HepG2 (cell line): ENCODE measurements around the gene SULT2B1. TPM values are rescaled to one million over a fixed set of nuclear protein-coding genes. Genes with fewer than 3 reads are reported as not detected.
A peak's percentile ranks its signal among the peaks of the same experiment; 100 is the strongest.

Experiments
- ATAC-seq: fragments of 200-7000 bp; cut with Tn5 transposase; 3 replicates; pipeline ENCODE4 v1.9.1; 2020; ENCODE audit warnings: mild to moderate bottlenecking, moderate library complexity
- BruUV-seq: library from RNA; stranded (reverse); fragments of 400-500 nt; replicated peaks from 2 replicates; lab custom pipeline; 2021; lab: Mats Ljungman, UMichigan
- CTCF ChIA-PET: fragments of 300-600 bp; formaldehyde crosslinking; extraction: SDS; loops from one replicate; lab custom pipeline; 2021; ENCODE audit warnings: low total read pairs, inconsistent platforms, low intra/inter-chr PET ratio; lab: Yijun Ruan, JAX
- POLR2A ChIA-PET: fragments of 350-600 bp; sonication (Branson Sonifier 250); formaldehyde crosslinking; loops from one replicate; lab custom pipeline; 2020; ENCODE audit warnings: antibody characterized with exemption, inconsistent platforms; lab: Yijun Ruan, JAX
- DNase-seq: peaks from one replicate; pipeline ENCODE4 v3.0.0-alpha.2; 2015; ENCODE audit warnings: low spot score
- FAIRE-seq: peaks from 3 replicates; lab custom pipeline; 2011; peaks lifted over from hg19 to GRCh38; lab: Jason Lieb, UNC
- H2AFZ ChIP-seq: one replicate; pipeline ENCODE4 v1.6.1; 2011; ENCODE audit warnings: low read length, inconsistent platforms
- H3K27ac ChIP-seq: fragments of 300-600 bp; 3 replicates; pipeline ENCODE4 v1.8.0; 2011; ENCODE audit warnings: mixed run types, mild to moderate bottlenecking, mixed read lengths, low read length, inconsistent platforms; ENCODE audit not compliant: insufficient read depth; ENCODE audit errors: extremely low read length
- H3K27me3 ChIP-seq, 2 experiments: fragments of 200-600 bp in 1 of 2; 2 replicates in 1 of 2; 3 replicates in 1 of 2; pipeline versions ENCODE4 v1.6.0 to v1.8.0; 2011; ENCODE audit warnings: low read length in 2 of 2, mild to moderate bottlenecking in 2 of 2, moderate library complexity in 2 of 2, inconsistent platforms in 1 of 2; ENCODE audit not compliant: insufficient read depth in 2 of 2, control insufficient read depth in 1 of 2
- H3K36me3 ChIP-seq, 2 experiments: fragments of 200-600 bp in 1 of 2; replicated peaks in 1 of 2; 2 replicates in 1 of 2; 3 replicates in 1 of 2; pipeline versions ENCODE4 v1.5.1 to v1.8.0; 2011; ENCODE audit warnings: low read length in 2 of 2, inconsistent platforms in 1 of 2; ENCODE audit not compliant: insufficient read depth in 2 of 2, control insufficient read depth in 1 of 2
- H3K4me1 ChIP-seq: 2 replicates; pipeline ENCODE4 v1.5.1; 2012; ENCODE audit warnings: low read length, inconsistent platforms; ENCODE audit not compliant: insufficient read depth
- H3K4me2 ChIP-seq: 2 replicates; pipeline ENCODE4 v1.6.0; 2011; ENCODE audit warnings: low read depth, low read length, inconsistent platforms
- H3K4me3 ChIP-seq, 3 experiments: fragments of 200-600 bp in 1 of 3; sonication (generic), shearing (Covaris generic) in 1 of 3; replicated peaks in 1 of 3; 2 replicates each; pipeline ENCODE4 v1.5.1; 2011 to 2016; ENCODE audit warnings: low read length in 3 of 3, inconsistent platforms in 2 of 3, low read depth in 2 of 3, mild to moderate bottlenecking in 2 of 3, control low read depth in 1 of 3, mixed read lengths in 1 of 3; ENCODE audit not compliant: insufficient read depth in 1 of 3
- H3K79me2 ChIP-seq: one replicate; pipeline ENCODE4 v1.6.1; 2011; ENCODE audit warnings: low read length, inconsistent platforms; ENCODE audit not compliant: insufficient read depth
- H3K9ac ChIP-seq: 2 replicates; pipeline ENCODE4 v1.6.0; 2011; ENCODE audit warnings: mild to moderate bottlenecking, low read depth, low read length, inconsistent platforms; ENCODE audit not compliant: insufficient read depth
- H3K9me3 ChIP-seq: 2 replicates; pipeline ENCODE4 v1.5.1; 2012; ENCODE audit warnings: mild to moderate bottlenecking, low read length
- H4K20me1 ChIP-seq: 2 replicates; pipeline ENCODE4 v1.6.0; 2011; ENCODE audit warnings: inconsistent platforms, mild to moderate bottlenecking, low read length, moderate library complexity; ENCODE audit not compliant: insufficient read depth
- AGO2 ChIP-seq: fragments of 200-400 bp; formaldehyde crosslinking; optimal IDR thresholded peaks from 2 replicates; pipeline ENCODE3; 2017; ENCODE audit warnings: mild to moderate bottlenecking, low read depth, low read length, moderate library complexity
- ATF7 ChIP-seq, 2 experiments: fragments of 450-650 bp in 1 of 2; sonication (generic) in 1 of 2; formaldehyde crosslinking in 1 of 2; IDR thresholded peaks; 2 replicates each; pipeline versions ENCODE4 v1.4.0 to v1.6.1; 2016 to 2020; ENCODE audit warnings: antibody characterized with exemption in 1 of 2, mild to moderate bottlenecking in 1 of 2, missing genetic modification reagents in 1 of 2
- CBFB ChIP-seq: sonication (generic); formaldehyde crosslinking; IDR thresholded peaks from 2 replicates; pipeline ENCODE4 v1.4.0; 2020; ENCODE audit warnings: missing genetic modification reagents
- FOXA1 ChIP-seq, 2 experiments: fragments of 450-650 bp in 1 of 2; sonication (generic) in 1 of 2; formaldehyde crosslinking in 1 of 2; IDR thresholded peaks; 2 replicates each; pipeline versions ENCODE4 v1.4.0 to v1.6.1; 2016 to 2020; ENCODE audit warnings: missing genetic modification reagents in 1 of 2
- GABPB1 ChIP-seq: IDR thresholded peaks from 2 replicates; pipeline ENCODE4 v1.6.1; 2016; ENCODE audit warnings: mild to moderate bottlenecking, missing genetic modification reagents, moderate library complexity, missing compliant biosample characterization
- HNRNPLL ChIP-seq: fragments of 200-400 bp; formaldehyde crosslinking; IDR thresholded peaks from 2 replicates; pipeline ENCODE4 v1.6.1; 2017; ENCODE audit warnings: mild to moderate bottlenecking, low read depth, low read length; ENCODE audit not compliant: poor library complexity, severe bottlenecking
- KLF9 ChIP-seq: IDR thresholded peaks from 2 replicates; pipeline ENCODE4 v1.6.1; 2016; ENCODE audit warnings: low read depth
- MIER3 ChIP-seq: IDR thresholded peaks from 2 replicates; pipeline ENCODE4 v1.6.1; 2016; ENCODE audit warnings: missing compliant biosample characterization, borderline replicate concordance
- MTA1 ChIP-seq: sonication (generic); formaldehyde crosslinking; IDR thresholded peaks from 2 replicates; pipeline ENCODE4 v1.4.0; 2020; ENCODE audit warnings: missing genetic modification reagents, mild to moderate bottlenecking, borderline replicate concordance
- RAD21 ChIP-seq: fragments of 450-650 bp; formaldehyde crosslinking; IDR thresholded peaks from 2 replicates; pipeline ENCODE4 v1.5.0; 2020; ENCODE audit warnings: mild to moderate bottlenecking
- RAD51 ChIP-seq: fragments of 450-650 bp; IDR thresholded peaks from 2 replicates; pipeline ENCODE4 v1.6.1; 2016; ENCODE audit warnings: borderline replicate concordance
- RBAK ChIP-seq: sonication (generic); formaldehyde crosslinking; IDR thresholded peaks from 2 replicates; pipeline ENCODE4 v1.5.1; 2020; ENCODE audit warnings: mild to moderate bottlenecking, missing genetic modification reagents
- REPIN1 ChIP-seq: sonication (generic); formaldehyde crosslinking; IDR thresholded peaks from 2 replicates; pipeline ENCODE4 v1.8.0; 2022; ENCODE audit warnings: missing genetic modification reagents, low read depth, mild to moderate bottlenecking, borderline replicate concordance
- RXRB ChIP-seq: IDR thresholded peaks from 2 replicates; pipeline ENCODE4 v1.6.1; 2016; ENCODE audit warnings: borderline replicate concordance, missing genetic modification reagents, missing compliant biosample characterization
- ZNF546 ChIP-seq: sonication (generic); formaldehyde crosslinking; conservative IDR thresholded peaks from 2 replicates; pipeline ENCODE4 v1.8.1; 2023; ENCODE audit warnings: mild to moderate bottlenecking, missing genetic modification reagents
- ZSCAN20 ChIP-seq: sonication (generic); formaldehyde crosslinking; IDR thresholded peaks from 2 replicates; pipeline ENCODE4 v1.4.0; 2020; ENCODE audit warnings: missing genetic modification reagents, mild to moderate bottlenecking, borderline replicate concordance
- WGBS: methylation state at CpG from one replicate; pipeline ENCODE4 v1.1.6; 2017; ENCODE audit warnings: low lambda C conversion rate; 5-methylcytosine and 5-hydroxymethylcytosine counted together
- in situ Hi-C: cut with HindIII; loops from 2 replicates; pipeline ENCODE4 v1.10.0; 2017; ENCODE audit warnings: low pct_unique_long_range_greater_than_20kb; ENCODE audit not compliant: extremely low pct_ligation_motif_present
- intact Hi-C: fragments of 100-400 bp; cut with micrococcal nuclease; formaldehyde crosslinking; loops from one replicate; pipeline ENCODE4 v1.10.0; 2022; ENCODE audit not compliant: unreplicated experiment
- polyA plus RNA-seq, 8 experiments: library from polyadenylated mRNA; depleted of rRNA in 3 of 8; stranded (reverse) in 7 of 8; unstranded in 1 of 8; fragments of >200 nt; fragmentation: Illumina TruSeq in 4 of 8; extraction: Trizol in 4 of 8; gene quantifications; 2 replicates each; pipeline versions ENCODE4 v1.2.1 to v1.2.3, GENCODE V29; 2011 to 2016; ENCODE audit warnings: low read depth in 4 of 8, missing spikeins in 1 of 8, mixed read lengths in 1 of 8; ENCODE audit not compliant: insufficient read depth in 1 of 8
- total RNA-seq, 5 experiments: library from RNA; depleted of rRNA; stranded (reverse); fragments of >200 nt; fragmentation: Illumina TruSeq; extraction: Trizol; gene quantifications; 2 replicates each; pipeline ENCODE4 v1.2.3, GENCODE V29; 2016; ENCODE audit warnings: low read depth in 1 of 5
- TF ChIP-seq, protein P1 (sequence below): sonication (generic); formaldehyde crosslinking; IDR thresholded peaks from 2 replicates; pipeline ENCODE4 v1.4.0; 2020; ENCODE audit warnings: missing genetic modification reagents
- TF ChIP-seq, protein P2 (sequence below): sonication (generic); formaldehyde crosslinking; conservative IDR thresholded peaks from 2 replicates; pipeline ENCODE4 v1.4.0; 2020; ENCODE audit warnings: missing genetic modification reagents
- TF ChIP-seq, protein P3 (sequence below): sonication (generic); formaldehyde crosslinking; IDR thresholded peaks from 2 replicates; pipeline ENCODE4 v1.5.0; 2020; ENCODE audit warnings: missing genetic modification reagents

The SULT2B1 gene
- total and polyA plus RNA-seq, 2 of the 13 experiments (the other 11 are each of a cell fraction or from before 2014, with no cell fraction given), result 0.13 TPM; not detected in 1

DNA sequence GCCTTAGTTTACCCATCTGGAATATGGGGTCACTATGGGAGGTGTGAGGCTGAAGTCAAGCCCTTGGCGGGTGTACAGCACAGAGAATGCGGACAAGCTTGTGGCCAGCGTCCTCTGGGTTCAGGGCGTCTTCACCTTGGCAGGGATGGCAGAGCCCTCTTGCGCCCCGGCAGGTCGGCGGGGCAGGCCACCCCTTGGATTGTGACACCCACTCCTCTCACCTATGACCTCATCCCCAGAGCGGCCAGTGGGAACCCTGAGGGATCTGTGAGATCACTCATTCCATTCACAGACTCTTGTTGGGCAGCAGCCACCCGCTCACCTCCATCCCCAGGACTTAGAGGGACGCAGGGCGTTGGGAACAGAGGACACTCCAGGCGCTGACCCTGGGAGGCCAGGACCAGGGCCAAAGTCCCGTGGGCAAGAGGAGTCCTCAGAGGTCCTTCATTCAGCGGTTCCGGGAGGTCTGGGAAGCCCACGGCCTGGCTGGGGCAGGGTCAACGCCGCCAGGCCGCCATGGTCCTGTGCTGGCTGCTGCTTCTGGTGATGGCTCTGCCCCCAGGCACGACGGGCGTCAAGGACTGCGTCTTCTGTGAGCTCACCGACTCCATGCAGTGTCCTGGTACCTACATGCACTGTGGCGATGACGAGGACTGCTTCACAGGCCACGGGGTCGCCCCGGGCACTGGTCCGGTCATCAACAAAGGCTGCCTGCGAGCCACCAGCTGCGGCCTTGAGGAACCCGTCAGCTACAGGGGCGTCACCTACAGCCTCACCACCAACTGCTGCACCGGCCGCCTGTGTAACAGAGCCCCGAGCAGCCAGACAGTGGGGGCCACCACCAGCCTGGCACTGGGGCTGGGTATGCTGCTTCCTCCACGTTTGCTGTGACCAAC is 54.7 kb downstream of the SULT2B1 start, which contains the start of gene SPACA4:
Gene SPACA4, plus strand, starts transcription at position 280 of the 896 bp plus-strand sequence. Its CDS starts 237 bp downstream, at position 517.
- intact Hi-C loops (no loop called here), in situ Hi-C loops (no loop called here)
- Histone ChIP-seq H3K4me1 (peaks cover 21% of the 10 kb centered on the region), H3K79me2 (no peaks in the 10 kb centered on the region), H3K4me3 (peak within 1 kb of the TSS in 1 of 3 experiments; percentile 8; a peak in 1 of 6 replicates), H3K9ac (no peak within 1 kb of the TSS), H2AFZ (no peak within 1 kb of the TSS), H4K20me1 (no peaks in the 10 kb centered on the region), H3K27me3 (no peaks in the 10 kb centered on the region; a peak in 1 of 5 replicates), H3K4me2 (no peak within 1 kb of the TSS), H3K9me3 (no peaks in the 10 kb centered on the region), H3K36me3 (no peaks in the 10 kb centered on the region), H3K27ac (no peak within 1 kb of the TSS)
- CTCF ChIA-PET, result no interaction called here
- POLR2A ChIA-PET, result interaction anchor here (1.2 to 2.2 kb wide), 2 partner anchors 12 kb away, joined by 5 to 13 read pairs; partner anchors contain the start of genes RPL18 and SPHK2
- peak; percentile 57 for TF ChIP-seq AGO2
- no peak for TF ChIP-seq ZNF546 (CRISPR knock-in tag)
- TF ChIP-seq RXRB (CRISPR knock-in tag), result no peak
- no peak for TF ChIP-seq MIER3 (CRISPR knock-in tag)
- 0 out of 2 replicates have a peak, but pooled peaks have one; percentile 43 for TF ChIP-seq ATF7 (IDR thresholded peaks at IDR 0.05)
- TF ChIP-seq ATF7 (CRISPR knock-in tag; IDR thresholded peaks at IDR 0.05), result no peak
- TF ChIP-seq HNRNPLL, result no peak
- TF ChIP-seq, protein P1, sequence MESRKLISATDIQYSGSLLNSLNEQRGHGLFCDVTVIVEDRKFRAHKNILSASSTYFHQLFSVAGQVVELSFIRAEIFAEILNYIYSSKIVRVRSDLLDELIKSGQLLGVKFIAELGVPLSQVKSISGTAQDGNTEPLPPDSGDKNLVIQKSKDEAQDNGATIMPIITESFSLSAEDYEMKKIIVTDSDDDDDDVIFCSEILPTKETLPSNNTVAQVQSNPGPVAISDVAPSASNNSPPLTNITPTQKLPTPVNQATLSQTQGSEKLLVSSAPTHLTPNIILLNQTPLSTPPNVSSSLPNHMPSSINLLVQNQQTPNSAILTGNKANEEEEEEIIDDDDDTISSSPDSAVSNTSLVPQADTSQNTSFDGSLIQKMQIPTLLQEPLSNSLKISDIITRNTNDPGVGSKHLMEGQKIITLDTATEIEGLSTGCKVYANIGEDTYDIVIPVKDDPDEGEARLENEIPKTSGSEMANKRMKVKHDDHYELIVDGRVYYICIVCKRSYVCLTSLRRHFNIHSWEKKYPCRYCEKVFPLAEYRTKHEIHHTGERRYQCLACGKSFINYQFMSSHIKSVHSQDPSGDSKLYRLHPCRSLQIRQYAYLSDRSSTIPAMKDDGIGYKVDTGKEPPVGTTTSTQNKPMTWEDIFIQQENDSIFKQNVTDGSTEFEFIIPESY, result peak; percentile 74; the same call in 1 of the 2 replicates
- TF ChIP-seq, protein P2, sequence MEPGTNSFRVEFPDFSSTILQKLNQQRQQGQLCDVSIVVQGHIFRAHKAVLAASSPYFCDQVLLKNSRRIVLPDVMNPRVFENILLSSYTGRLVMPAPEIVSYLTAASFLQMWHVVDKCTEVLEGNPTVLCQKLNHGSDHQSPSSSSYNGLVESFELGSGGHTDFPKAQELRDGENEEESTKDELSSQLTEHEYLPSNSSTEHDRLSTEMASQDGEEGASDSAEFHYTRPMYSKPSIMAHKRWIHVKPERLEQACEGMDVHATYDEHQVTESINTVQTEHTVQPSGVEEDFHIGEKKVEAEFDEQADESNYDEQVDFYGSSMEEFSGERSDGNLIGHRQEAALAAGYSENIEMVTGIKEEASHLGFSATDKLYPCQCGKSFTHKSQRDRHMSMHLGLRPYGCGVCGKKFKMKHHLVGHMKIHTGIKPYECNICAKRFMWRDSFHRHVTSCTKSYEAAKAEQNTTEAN (CRISPR knock-in tag), result no peak
- no peak for TF ChIP-seq RAD21 (CRISPR knock-in tag)
- TF ChIP-seq CBFB (CRISPR knock-in tag), result no peak
- TF ChIP-seq, protein P3, sequence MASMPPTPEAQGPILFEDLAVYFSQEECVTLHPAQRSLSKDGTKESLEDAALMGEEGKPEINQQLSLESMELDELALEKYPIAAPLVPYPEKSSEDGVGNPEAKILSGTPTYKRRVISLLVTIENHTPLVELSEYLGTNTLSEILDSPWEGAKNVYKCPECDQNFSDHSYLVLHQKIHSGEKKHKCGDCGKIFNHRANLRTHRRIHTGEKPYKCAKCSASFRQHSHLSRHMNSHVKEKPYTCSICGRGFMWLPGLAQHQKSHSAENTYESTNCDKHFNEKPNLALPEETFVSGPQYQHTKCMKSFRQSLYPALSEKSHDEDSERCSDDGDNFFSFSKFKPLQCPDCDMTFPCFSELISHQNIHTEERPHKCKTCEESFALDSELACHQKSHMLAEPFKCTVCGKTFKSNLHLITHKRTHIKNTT (CRISPR knock-in tag), result no peak
- TF ChIP-seq RBAK (CRISPR knock-in tag), result no peak
- no peak for TF ChIP-seq KLF9
- no peak for TF ChIP-seq FOXA1 (IDR thresholded peaks at IDR 0.05)
- TF ChIP-seq FOXA1 (CRISPR knock-in tag; IDR thresholded peaks at IDR 0.05), result 0 out of 2 replicates have a peak, but pooled peaks have one; percentile 13
- peak; percentile 12; the same call in 1 of the 2 replicates for TF ChIP-seq GABPB1
- no peak for TF ChIP-seq RAD51
- TF ChIP-seq ZSCAN20, result no peak
- TF ChIP-seq MTA1 (CRISPR knock-in tag), result 0 out of 2 replicates have a peak, but pooled peaks have one; percentile 31
- no peak for TF ChIP-seq REPIN1
- WGBS, result 45% methylated on average over 8 of the region's 39 CpGs
- FAIRE-seq (no peak), DNase-seq (no peak), ATAC-seq (peak; percentile 15)
- no TSS peak for BruUV-seq
